Activated B cell treated with CpG ODN at 0.5 μM for 24 hours (primary cell): ENCODE results near the gene ZNF326. TPM values are rescaled to one million over a fixed set of nuclear protein-coding genes. Genes with fewer than 3 reads are reported as not detected.

ENCODE experiments used
- ATAC-seq: fragments of 200-7000 bp; cut with Tn5 transposase; one replicate; pipeline ENCODE4 v1.10.0; 2021; ENCODE audit warnings: low read depth, mild to moderate bottlenecking, moderate library complexity
- CTCF ChIA-PET: fragments of 350-600 bp; sonication (Branson Sonifier 250); formaldehyde crosslinking; loops from one replicate; lab custom pipeline; 2021; ENCODE audit warnings: antibody characterized with exemption; lab: Charles Lee
- POLR2A ChIA-PET: fragments of 350-600 bp; sonication (Branson Sonifier 250); formaldehyde crosslinking; loops from one replicate; lab custom pipeline; 2021; ENCODE audit warnings: antibody characterized with exemption; lab: Charles Lee
- DNase-seq: peaks from one replicate; pipeline ENCODE4 v3.0.0; 2022
- H3K27ac Mint-ChIP-seq: one replicate; pipeline ENCODE4 v1.8.0; 2020; ENCODE audit warnings: mixed read lengths
- H3K27me3 Mint-ChIP-seq: one replicate; pipeline ENCODE4 v1.8.0; 2021; ENCODE audit warnings: mixed read lengths
- H3K36me3 Mint-ChIP-seq: one replicate; pipeline ENCODE4 v1.8.0; 2021; ENCODE audit warnings: low read depth, mixed read lengths
- H3K4me1 Mint-ChIP-seq: one replicate; pipeline ENCODE4 v1.8.0; 2021; ENCODE audit warnings: mixed read lengths
- H3K4me3 Mint-ChIP-seq: one replicate; pipeline ENCODE4 v1.8.0; 2020; ENCODE audit warnings: mild to moderate bottlenecking, mixed read lengths
- H3K9me3 Mint-ChIP-seq: one replicate; pipeline ENCODE4 v1.8.0; 2020; ENCODE audit warnings: mixed read lengths
- CTCF ChIP-seq: fragments of 200-600 bp; IDR thresholded peaks from one replicate; pipeline ENCODE4 v1.8.0; 2022; ENCODE audit warnings: antibody characterized with exemption, mild to moderate bottlenecking
- intact Hi-C: fragments of 100-400 bp; cut with micrococcal nuclease; formaldehyde crosslinking; loops from one replicate; pipeline ENCODE4 v1.15.1; 2024
- total RNA-seq: library from RNA; stranded (reverse); gene quantifications from 2 replicates; pipeline ENCODE4 v1.2.3, GENCODE V29; 2022

ZNF326 gene
- total RNA-seq, 1 donor from 2014 or later: 30.3 TPM

DNA sequence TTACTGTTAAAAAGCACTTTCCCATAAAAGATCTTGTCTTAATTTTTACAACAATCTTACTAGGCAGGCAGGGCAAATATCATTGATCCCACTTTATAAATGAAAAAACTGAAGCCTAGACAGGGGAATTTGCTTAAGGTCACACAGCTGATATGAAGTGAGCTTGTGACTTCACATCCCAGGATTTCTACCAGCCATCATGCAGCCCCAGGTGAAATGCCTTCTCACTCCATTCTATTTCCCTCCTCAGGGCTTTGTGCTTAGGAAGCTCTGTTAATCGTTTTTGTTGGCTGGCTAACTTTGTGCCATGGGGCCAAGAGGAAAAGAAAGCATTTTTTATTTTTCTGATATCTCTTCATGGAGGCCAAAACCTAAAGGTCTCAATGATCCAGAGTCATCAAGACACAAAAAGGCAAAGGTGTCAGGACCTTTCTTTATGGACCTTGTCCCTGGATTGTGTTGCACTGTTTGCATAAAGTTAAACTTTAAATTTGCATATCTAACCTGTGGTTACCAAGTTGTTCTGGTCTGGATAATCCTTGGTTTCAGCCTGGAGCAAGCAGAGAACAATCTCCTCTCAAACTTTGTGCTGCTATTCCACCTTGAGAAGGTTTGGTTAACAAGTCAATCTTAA is 44.8 kb upstream of the ZNF326 start:
- Mint-ChIP-seq H3K4me1 (peaks cover 4% of the 10 kb centered on the region), H3K9me3 (no peaks in the 10 kb centered on the region), H3K4me3 (no peak overlapping the region), H3K27me3 (no peaks in the 10 kb centered on the region), H3K27ac (no peak overlapping the region), H3K36me3 (no peaks in the 10 kb centered on the region)
- ChIA-PET CTCF (no interaction called here), POLR2A (no interaction called here)
- intact Hi-C loops: no loop called here
- no peak for TF ChIP-seq CTCF
- ATAC-seq (no peak), DNase-seq (no peak)

GRCh38 chr1:89950703-89951102 is 44.2 kb upstream of the ZNF326 start:
- ATAC-seq (no peak), DNase-seq (no peak)
- Mint-ChIP-seq H3K27me3 (no peaks in the 10 kb centered on the region), H3K4me1 (peaks cover 4% of the 10 kb centered on the region), H3K36me3 (no peaks in the 10 kb centered on the region), H3K9me3 (no peaks in the 10 kb centered on the region), H3K4me3 (no peak overlapping the region), H3K27ac (no peak overlapping the region)
- no peak for TF ChIP-seq CTCF
- ChIA-PET CTCF (no interaction called here), POLR2A (no interaction called here)
- intact Hi-C loops: no loop called here

- intact Hi-C loops: no loop called here
- no peaks in the 10 kb centered on the region for H3K9me3 Mint-ChIP-seq
- H3K36me3 Mint-ChIP-seq: no peaks in the 10 kb centered on the region
- ATAC-seq (no peak), DNase-seq (no peak)
- TF ChIP-seq CTCF: no peak
- no peak overlapping the region for H3K27ac Mint-ChIP-seq
- CTCF ChIA-PET: no interaction called here
- POLR2A ChIA-PET: no interaction called here
- peaks cover 6% of the 10 kb centered on the region for H3K4me1 Mint-ChIP-seq
- H3K27me3 Mint-ChIP-seq: no peaks in the 10 kb centered on the region
- H3K4me3 Mint-ChIP-seq: no peak overlapping the region
Measured at GRCh38 chr1:89951766-89952604, 42.9 kb upstream of the ZNF326 start.

DNA sequence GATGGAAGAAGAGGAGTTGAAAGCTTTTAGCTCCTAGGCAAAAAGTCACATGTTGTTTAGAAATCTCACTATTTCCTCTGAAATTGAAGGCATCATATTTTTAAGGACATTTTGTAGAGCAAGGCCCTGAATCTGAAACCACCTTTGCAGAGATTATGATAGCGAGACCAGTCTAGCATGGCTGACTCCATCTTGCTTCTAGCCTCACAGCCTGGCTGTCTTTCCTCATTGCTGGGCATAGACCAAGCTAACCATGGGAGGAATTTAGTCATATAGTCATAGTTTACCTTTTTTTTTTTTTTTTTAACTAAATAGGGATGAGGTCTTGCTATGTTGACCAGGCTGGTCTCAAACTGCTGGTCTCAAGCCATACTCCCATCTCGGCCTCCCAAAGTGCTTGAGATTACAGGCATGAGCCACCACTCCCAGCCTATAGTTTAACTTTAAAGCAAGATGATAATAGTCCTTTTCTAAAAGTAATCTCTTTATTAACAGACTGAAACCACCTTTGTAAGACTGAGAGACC is 42.2 kb upstream of the ZNF326 start:
- Mint-ChIP-seq H3K4me3 (no peak overlapping the region), H3K27ac (no peak overlapping the region), H3K4me1 (peaks cover 9% of the 10 kb centered on the region), H3K27me3 (no peaks in the 10 kb centered on the region), H3K36me3 (no peaks in the 10 kb centered on the region), H3K9me3 (no peaks in the 10 kb centered on the region)
- CTCF ChIA-PET: no interaction called here
- intact Hi-C loops: loop anchor here (1.0 kb wide), 1 partner anchor 148 kb away; no protein-coding TSS in a partner anchor
- DNase-seq: no peak
- POLR2A ChIA-PET: no interaction called here
- no peak for TF ChIP-seq CTCF
- ATAC-seq: no peak

DNA sequence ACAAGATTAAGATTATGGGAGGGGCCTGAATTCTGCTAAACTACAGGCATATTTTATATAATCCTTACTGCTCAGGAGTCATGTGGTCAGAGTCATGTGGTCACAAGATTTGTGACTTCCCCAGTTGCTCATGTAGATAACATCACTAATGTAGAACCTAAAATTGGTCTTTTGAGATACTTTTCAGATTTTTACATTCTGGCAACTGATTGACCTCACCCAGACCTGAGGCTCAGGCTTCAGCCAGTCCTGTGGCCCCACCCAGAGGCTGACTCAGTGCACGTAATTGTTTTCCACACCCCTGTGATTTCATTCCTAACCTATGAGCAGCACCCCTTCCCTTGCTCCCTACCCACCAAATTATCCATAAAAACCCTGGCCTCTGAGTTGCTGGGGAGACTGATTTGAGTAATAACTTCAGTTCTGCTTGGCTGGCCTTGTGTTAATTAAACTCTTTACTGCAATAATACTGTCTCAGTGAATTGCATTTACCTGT is 41.7 kb upstream of the ZNF326 start:
- no peaks in the 10 kb centered on the region for H3K36me3 Mint-ChIP-seq
- intact Hi-C loops: loop anchor here (1.0 kb wide), 1 partner anchor 149 kb away; no protein-coding TSS in a partner anchor
- CTCF ChIA-PET: interaction anchor here (0.9 kb wide), 1 partner anchor 148 kb away, joined by 3 read pairs; no protein-coding TSS in a partner anchor
- TF ChIP-seq CTCF: no peak
- H3K9me3 Mint-ChIP-seq: no peaks in the 10 kb centered on the region
- H3K27ac Mint-ChIP-seq: no peak overlapping the region
- ATAC-seq (no peak), DNase-seq (no peak)
- H3K27me3 Mint-ChIP-seq: no peaks in the 10 kb centered on the region
- POLR2A ChIA-PET: no interaction called here
- H3K4me1 Mint-ChIP-seq: peaks cover 9% of the 10 kb centered on the region
- H3K4me3 Mint-ChIP-seq: no peak overlapping the region
